RWPE2 (cell line): ENCODE results near the gene TFPI.
"Not testable (repeated sequence)": the region's sequence is repeated elsewhere in the genome, so short reads cannot be mapped to it uniquely, and the experiment has no call there.

Source experiments
- ATAC-seq: fragments of 200-7000 bp; cut with Tn5 transposase; 3 replicates; pipeline ENCODE4 v1.9.1; 2021; ENCODE audit warnings: low read depth
- DNase-seq: peaks from one replicate; pipeline ENCODE4 v3.0.0-alpha.2; 2020; ENCODE audit warnings: low spot score
- H3K27ac ChIP-seq: fragments of 450-650 bp; 2 replicates; pipeline ENCODE4 v1.5.1; 2017; ENCODE audit warnings: mild to moderate bottlenecking; ENCODE audit not compliant: poor library complexity, severe bottlenecking
- H3K27me3 ChIP-seq: fragments of 250-450 bp; sonication (Bioruptor Pico); 2 replicates; pipeline ENCODE4 v1.5.1; 2021; ENCODE audit warnings: mild to moderate bottlenecking, moderate library complexity; ENCODE audit not compliant: insufficient read depth, poor library complexity, severe bottlenecking
- H3K36me3 ChIP-seq: fragments of 250-450 bp; sonication (Bioruptor Pico); 2 replicates; pipeline ENCODE4 v1.5.1; 2020; ENCODE audit warnings: low read depth, mild to moderate bottlenecking, moderate library complexity
- H3K4me1 ChIP-seq: fragments of 250-450 bp; sonication (Bioruptor Pico); 2 replicates; pipeline ENCODE4 v1.5.1; 2021; ENCODE audit warnings: mild to moderate bottlenecking, moderate library complexity; ENCODE audit not compliant: insufficient read depth, poor library complexity, severe bottlenecking
- H3K4me3 ChIP-seq: fragments of 250-450 bp; sonication (Bioruptor Pico); 2 replicates; pipeline ENCODE4 v1.5.1; 2021; ENCODE audit warnings: mild to moderate bottlenecking, moderate library complexity; ENCODE audit not compliant: severe bottlenecking
- H3K9me3 ChIP-seq: fragments of 250-450 bp; sonication (Bioruptor Pico); 2 replicates; pipeline ENCODE4 v1.5.1; 2021; ENCODE audit warnings: mild to moderate bottlenecking, moderate library complexity; ENCODE audit not compliant: severe bottlenecking
- CTCF ChIP-seq: fragments of 450-650 bp; IDR thresholded peaks from one replicate; pipeline ENCODE4 v1.5.1; 2017; ENCODE audit warnings: mild to moderate bottlenecking, moderate library complexity; ENCODE audit not compliant: poor library complexity, severe bottlenecking

Gene TFPI

DNA sequence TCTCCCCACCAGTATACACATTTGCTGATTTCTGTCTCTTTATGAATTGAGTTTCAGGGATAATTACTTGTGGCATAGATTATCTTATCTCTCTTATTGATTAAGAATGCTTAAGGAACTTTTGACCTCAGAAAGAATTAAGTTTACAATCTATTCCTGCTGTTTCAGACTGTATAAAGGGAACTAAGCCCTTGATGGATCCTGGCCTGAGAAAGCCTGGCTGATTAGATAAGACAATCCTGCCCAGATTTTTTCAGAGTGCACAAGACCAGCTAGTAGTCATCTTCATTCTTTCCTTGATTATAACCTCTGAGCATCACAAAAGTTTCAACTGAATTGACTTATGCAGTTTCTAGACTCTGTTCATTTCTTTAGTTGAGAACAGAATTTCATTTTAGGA lies 22.7 kb upstream of the TFPI start:
- DNase-seq (no peak), ATAC-seq (no peak)
- no peak overlapping the region for H3K27ac ChIP-seq
- no peak overlapping the region for H3K4me3 ChIP-seq
- H3K36me3 ChIP-seq = no peaks in the 10 kb centered on the region
- peaks cover 13% of the 10 kb centered on the region for H3K4me1 ChIP-seq
- H3K9me3 ChIP-seq = no peaks in the 10 kb centered on the region
- TF ChIP-seq CTCF = no peak
- H3K27me3 ChIP-seq = no peaks in the 10 kb centered on the region

DNA sequence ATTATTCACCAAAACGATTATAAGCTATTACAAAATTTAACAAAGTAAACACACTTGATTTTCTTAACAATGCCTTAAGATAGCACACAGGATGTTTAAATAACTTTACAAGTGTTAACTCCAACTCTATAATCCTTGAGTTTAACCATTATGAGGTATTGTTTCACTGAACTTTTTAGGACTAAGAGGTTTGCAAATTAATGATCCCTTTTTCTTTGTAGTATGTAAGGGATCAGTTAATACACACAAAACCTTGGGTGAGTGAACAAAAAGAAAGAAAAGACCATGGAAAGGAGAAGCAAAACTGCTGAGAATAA lies 21.5 kb upstream of the TFPI start:
- peaks cover 3% of the 10 kb centered on the region for H3K4me1 ChIP-seq
- ATAC-seq (no peak), DNase-seq (no peak)
- no peaks in the 10 kb centered on the region for H3K27me3 ChIP-seq
- no peak overlapping the region for H3K4me3 ChIP-seq
- no peaks in the 10 kb centered on the region for H3K9me3 ChIP-seq
- TF ChIP-seq CTCF = no peak
- H3K27ac ChIP-seq = no peak overlapping the region
- no peaks in the 10 kb centered on the region for H3K36me3 ChIP-seq

GRCh38 chr2:187574969-187575750 lies 20.9 kb upstream of the TFPI start:
- no peak for ATAC-seq
- no peaks in the 10 kb centered on the region for H3K9me3 ChIP-seq
- no peak for TF ChIP-seq CTCF
- no peaks in the 10 kb centered on the region for H3K27me3 ChIP-seq
- H3K27ac ChIP-seq = no peak overlapping the region
- no peaks in the 10 kb centered on the region for H3K4me1 ChIP-seq
- no peak overlapping the region for H3K4me3 ChIP-seq
- no peaks in the 10 kb centered on the region for H3K36me3 ChIP-seq
- no peak for DNase-seq

GRCh38 chr2:187573722-187574121 lies 19.5 kb upstream of the TFPI start:
- TF ChIP-seq CTCF = no peak
- H3K27me3 ChIP-seq = no peaks in the 10 kb centered on the region
- H3K4me3 ChIP-seq = no peak overlapping the region
- no peak for DNase-seq
- no peak for ATAC-seq
- no peak overlapping the region for H3K27ac ChIP-seq
- H3K9me3 ChIP-seq = no peaks in the 10 kb centered on the region
- no peaks in the 10 kb centered on the region for H3K4me1 ChIP-seq
- no peaks in the 10 kb centered on the region for H3K36me3 ChIP-seq

- not testable (repeated sequence) for H3K4me3 ChIP-seq, H3K9me3 ChIP-seq, H3K36me3 ChIP-seq, ATAC-seq, H3K27ac ChIP-seq, H3K4me1 ChIP-seq, H3K27me3 ChIP-seq, DNase-seq
Observed at GRCh38 chr2:187571996-187572395, 17.8 kb upstream of the TFPI start.
